NB4 (cell line): ENCODE data around the gene KCNC1.
A peak's percentile ranks its signal among the peaks of the same experiment; 100 is the strongest.

Experiments used
- DNase-seq: peaks from one replicate; pipeline ENCODE4 v3.0.0; 2010; ENCODE audit warnings: low read depth
- H3K4me3 ChIP-seq: one replicate; pipeline ENCODE4 v1.5.1; 2011; ENCODE audit warnings: mild to moderate bottlenecking, low read depth, low read length, moderate library complexity
- MAX ChIP-seq: IDR thresholded peaks from 2 replicates; pipeline ENCODE4 v1.6.1; 2011; ENCODE audit warnings: low read depth, low read length
- MYC ChIP-seq: IDR thresholded peaks from 2 replicates; pipeline ENCODE4 v1.6.1; 2011; ENCODE audit warnings: low read depth, low read length
- POLR2A ChIP-seq: IDR thresholded peaks from 2 replicates; pipeline ENCODE4 v1.6.1; 2011; ENCODE audit warnings: mild to moderate bottlenecking; ENCODE audit not compliant: insufficient read length; ENCODE audit errors: extremely low read depth
- TF ChIP-seq, protein P1 (sequence below): IDR thresholded peaks from one replicate; pipeline ENCODE4 v1.5.1; 2012; ENCODE audit warnings: low read depth, low read length

KCNC1 gene

GRCh38 chr11:17736930-17737817 is 2.6 kb downstream of the KCNC1 start:
- TF ChIP-seq, protein P1, sequence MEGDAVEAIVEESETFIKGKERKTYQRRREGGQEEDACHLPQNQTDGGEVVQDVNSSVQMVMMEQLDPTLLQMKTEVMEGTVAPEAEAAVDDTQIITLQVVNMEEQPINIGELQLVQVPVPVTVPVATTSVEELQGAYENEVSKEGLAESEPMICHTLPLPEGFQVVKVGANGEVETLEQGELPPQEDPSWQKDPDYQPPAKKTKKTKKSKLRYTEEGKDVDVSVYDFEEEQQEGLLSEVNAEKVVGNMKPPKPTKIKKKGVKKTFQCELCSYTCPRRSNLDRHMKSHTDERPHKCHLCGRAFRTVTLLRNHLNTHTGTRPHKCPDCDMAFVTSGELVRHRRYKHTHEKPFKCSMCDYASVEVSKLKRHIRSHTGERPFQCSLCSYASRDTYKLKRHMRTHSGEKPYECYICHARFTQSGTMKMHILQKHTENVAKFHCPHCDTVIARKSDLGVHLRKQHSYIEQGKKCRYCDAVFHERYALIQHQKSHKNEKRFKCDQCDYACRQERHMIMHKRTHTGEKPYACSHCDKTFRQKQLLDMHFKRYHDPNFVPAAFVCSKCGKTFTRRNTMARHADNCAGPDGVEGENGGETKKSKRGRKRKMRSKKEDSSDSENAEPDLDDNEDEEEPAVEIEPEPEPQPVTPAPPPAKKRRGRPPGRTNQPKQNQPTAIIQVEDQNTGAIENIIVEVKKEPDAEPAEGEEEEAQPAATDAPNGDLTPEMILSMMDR: no peak
- TF ChIP-seq POLR2A (no peak), MYC (no peak), MAX (no peak)
- no peak overlapping the region for H3K4me3 ChIP-seq
- peak; percentile 66 for DNase-seq

- TF ChIP-seq POLR2A: no peak
- TF ChIP-seq, protein P1: no peak
- TF ChIP-seq MYC: no peak
- no peak for TF ChIP-seq MAX
- DNase-seq: peak; percentile 46
- H3K4me3 ChIP-seq: no peak overlapping the region
These were observed 3.8 kb downstream of the KCNC1 start for GRCh38 chr11:17738151-17738973.

DNA sequence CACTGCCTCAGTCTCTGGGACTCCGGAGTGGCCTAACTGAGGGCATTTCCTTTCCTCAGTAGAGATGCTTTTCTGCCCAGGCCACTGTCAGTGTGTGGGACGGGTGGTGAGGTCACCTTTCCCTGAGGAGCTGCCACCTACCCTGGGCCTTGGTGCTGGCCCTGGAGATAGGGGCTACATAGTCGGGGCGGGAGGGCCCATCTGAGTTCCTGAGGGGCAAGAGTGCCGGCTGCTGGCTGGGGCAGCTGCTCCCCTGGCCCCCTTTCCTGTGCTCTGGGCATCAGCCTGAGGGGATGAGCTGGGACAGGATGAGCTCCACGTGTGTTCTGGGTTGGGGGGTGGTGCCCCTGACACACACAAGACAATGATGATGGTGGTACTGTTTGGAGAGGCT is 5.4 kb downstream of the KCNC1 start:
- TF ChIP-seq MAX (no peak), MYC (no peak), POLR2A (no peak)
- TF ChIP-seq, protein P1: no peak
- no peak for DNase-seq
- H3K4me3 ChIP-seq: no peak overlapping the region

- no peak for TF ChIP-seq MAX
- no peak for TF ChIP-seq POLR2A
- TF ChIP-seq, protein P1: no peak
- TF ChIP-seq MYC: no peak
- H3K4me3 ChIP-seq: no peak overlapping the region
- DNase-seq: no peak
These were observed 6.2 kb downstream of the KCNC1 start for GRCh38 chr11:17740649-17741235.

GRCh38 chr11:17741487-17741886 is 6.9 kb downstream of the KCNC1 start:
- TF ChIP-seq, protein P1: no peak
- TF ChIP-seq MYC (no peak), MAX (no peak), POLR2A (no peak)
- no peak overlapping the region for H3K4me3 ChIP-seq
- DNase-seq: no peak
